Liver (tissue), 9 donors: ENCODE data around the gene CDCP2. TPM values are rescaled to one million over a fixed set of nuclear protein-coding genes. Genes with fewer than 3 reads are reported as not detected.

Experiments
- DNase-seq: peaks from one replicate; pipeline ENCODE4 v3.0.0-alpha.2; 2017; ENCODE audit warnings: low spot score
- H3K27ac ChIP-seq, 2 donors: one replicate each; pipeline ENCODE4 v1.7.0; 2013; ENCODE audit warnings: inconsistent platforms in 2 of 2, low read length in 2 of 2, control low read depth in 1 of 2, low read depth in 1 of 2, mild to moderate bottlenecking in 1 of 2
- H3K27me3 ChIP-seq, 4 donors: one replicate each; pipeline versions ENCODE4 v1.6.1 to v1.7.0; 2013; ENCODE audit warnings: low read length in 3 of 4, inconsistent platforms in 1 of 4, mild to moderate bottlenecking in 1 of 4, moderate library complexity in 1 of 4; ENCODE audit not compliant: control insufficient read depth in 4 of 4, insufficient read depth in 4 of 4
- H3K36me3 ChIP-seq, 4 donors: one replicate each; pipeline versions ENCODE4 v1.6.1 to v1.7.0; 2013; ENCODE audit warnings: low read length in 3 of 4, mild to moderate bottlenecking in 3 of 4, low read depth in 1 of 4, moderate library complexity in 1 of 4; ENCODE audit not compliant: control insufficient read depth in 4 of 4, insufficient read depth in 3 of 4
- H3K4me1 ChIP-seq, 4 donors: one replicate each; pipeline versions ENCODE4 v1.6.1 to v1.7.0; 2013; ENCODE audit warnings: low read length in 3 of 4, mild to moderate bottlenecking in 3 of 4, moderate library complexity in 1 of 4; ENCODE audit not compliant: control insufficient read depth in 4 of 4, insufficient read depth in 4 of 4
- H3K4me3 ChIP-seq, 3 donors: one replicate each; pipeline versions ENCODE4 v1.6.1 to v1.7.0; 2013; ENCODE audit warnings: low read length in 3 of 3, control low read depth in 1 of 3, low read depth in 1 of 3, mild to moderate bottlenecking in 1 of 3
- H3K9ac ChIP-seq, 2 donors: one replicate each; pipeline ENCODE4 v1.7.0; 2013; ENCODE audit warnings: low read length in 2 of 2, mild to moderate bottlenecking in 2 of 2, moderate library complexity in 2 of 2, control low read depth in 1 of 2, low read depth in 1 of 2
- H3K9me3 ChIP-seq, 4 donors: one replicate each; pipeline versions ENCODE4 v1.6.1 to v1.7.0; 2013; ENCODE audit warnings: low read length in 3 of 4; ENCODE audit not compliant: control insufficient read depth in 4 of 4
- EGR1 ChIP-seq, 2 donors: IDR thresholded peaks; 2 replicates each; pipeline ENCODE4 v1.6.1; 2016 to 2018; ENCODE audit warnings: antibody characterized with exemption in 2 of 2, low read depth in 2 of 2
- FOXA1 ChIP-seq: IDR thresholded peaks from 2 replicates; pipeline ENCODE4 v1.6.1; 2016; ENCODE audit warnings: antibody characterized with exemption
- FOXA2 ChIP-seq: IDR thresholded peaks from 2 replicates; pipeline ENCODE4 v1.6.1; 2016; ENCODE audit warnings: antibody characterized with exemption
- HNF4A ChIP-seq, 2 donors: conservative IDR thresholded peaks; 2 replicates each; pipeline ENCODE4 v1.6.1; 2016; ENCODE audit warnings: antibody characterized with exemption in 2 of 2, mild to moderate bottlenecking in 2 of 2
- HNF4G ChIP-seq: IDR thresholded peaks from 2 replicates; pipeline ENCODE4 v1.6.1; 2016; ENCODE audit warnings: antibody characterized with exemption
- JUND ChIP-seq, 2 donors: IDR thresholded peaks; 2 replicates each; pipeline ENCODE4 v1.6.1; 2016; ENCODE audit warnings: antibody characterized with exemption in 2 of 2
- MAX ChIP-seq: IDR thresholded peaks from 2 replicates; pipeline ENCODE4 v1.6.1; 2016; ENCODE audit warnings: antibody characterized with exemption
- NR2F2 ChIP-seq: IDR thresholded peaks from 2 replicates; pipeline ENCODE4 v1.6.1; 2016; ENCODE audit warnings: antibody characterized with exemption
- REST ChIP-seq: IDR thresholded peaks from 2 replicates; pipeline ENCODE4 v1.6.1; 2016; ENCODE audit warnings: antibody characterized with exemption, mild to moderate bottlenecking
- RXRA ChIP-seq, 2 donors: IDR thresholded peaks; 2 replicates each; pipeline ENCODE4 v1.6.1; 2017 to 2018; ENCODE audit warnings: antibody characterized with exemption in 2 of 2, mild to moderate bottlenecking in 1 of 2
- TAF1 ChIP-seq: conservative IDR thresholded peaks from 2 replicates; pipeline ENCODE4 v1.6.1; 2016; ENCODE audit warnings: antibody characterized with exemption, mild to moderate bottlenecking
- WGBS: extraction: QIAGEN DNeasy Blood & Tissue Kit; methylation state at CpG from one replicate; pipeline ENCODE4 v1.1.7; 2013; 5-methylcytosine and 5-hydroxymethylcytosine counted together
- polyA plus RNA-seq, 2 donors: library from polyadenylated mRNA; stranded (reverse) in 1 of 2; unstranded in 1 of 2; fragments of 200-250 nt in 1 of 2; fragments of >200 nt in 1 of 2; fragmentation: Nextera tagmentation in 1 of 2; extraction: Ambion mirVana in 1 of 2; gene quantifications; one replicate each; pipeline versions ENCODE4 v1.2.1 to v1.2.3, GENCODE V29; 2013 to 2015
- total RNA-seq, 2 donors: library from RNA; depleted of rRNA; stranded (reverse); fragments of >200 nt; gene quantifications; one replicate each; pipeline ENCODE4 v1.2.3, GENCODE V29; 2014
- TF ChIP-seq, protein P1 (sequence below): IDR thresholded peaks from 2 replicates; pipeline ENCODE4 v1.6.1; 2016; ENCODE audit warnings: antibody characterized with exemption
- donor health status: healthy.
- donor health status: healthy.
- donor health status: healthy.
- donor health status: healthy.
- donor health status: healthy.

CDCP2 gene
- under 1 TPM in 1 of 2 donors, not detected in 1; under 0.01 TPM for total RNA-seq
- not detected for polyA plus RNA-seq

GRCh38 chr1:54152696-54153095 lies at the start of gene CDCP2:
Gene CDCP2, minus strand, starts transcription at chr1:54153000. Its CDS starts 78 bp downstream, at chr1:54152922.
- no peak for DNase-seq
- 97% methylated on average over 5 of the region's 5 CpGs for WGBS
- no peak for TF ChIP-seq HNF4G
- no peak for TF ChIP-seq RXRA (IDR thresholded peaks at IDR 0.05)
- TF ChIP-seq EGR1 (IDR thresholded peaks at IDR 0.05; ENCODE audit: low read depth in 2 of 2) = no peak
- no peak for TF ChIP-seq FOXA2
- no peak for TF ChIP-seq FOXA1
- no peak for TF ChIP-seq TAF1
- no peak for TF ChIP-seq HNF4A (conservative IDR thresholded peaks at IDR 0.05)
- no peak for TF ChIP-seq REST
- TF ChIP-seq NR2F2 = no peak
- TF ChIP-seq, protein P1, sequence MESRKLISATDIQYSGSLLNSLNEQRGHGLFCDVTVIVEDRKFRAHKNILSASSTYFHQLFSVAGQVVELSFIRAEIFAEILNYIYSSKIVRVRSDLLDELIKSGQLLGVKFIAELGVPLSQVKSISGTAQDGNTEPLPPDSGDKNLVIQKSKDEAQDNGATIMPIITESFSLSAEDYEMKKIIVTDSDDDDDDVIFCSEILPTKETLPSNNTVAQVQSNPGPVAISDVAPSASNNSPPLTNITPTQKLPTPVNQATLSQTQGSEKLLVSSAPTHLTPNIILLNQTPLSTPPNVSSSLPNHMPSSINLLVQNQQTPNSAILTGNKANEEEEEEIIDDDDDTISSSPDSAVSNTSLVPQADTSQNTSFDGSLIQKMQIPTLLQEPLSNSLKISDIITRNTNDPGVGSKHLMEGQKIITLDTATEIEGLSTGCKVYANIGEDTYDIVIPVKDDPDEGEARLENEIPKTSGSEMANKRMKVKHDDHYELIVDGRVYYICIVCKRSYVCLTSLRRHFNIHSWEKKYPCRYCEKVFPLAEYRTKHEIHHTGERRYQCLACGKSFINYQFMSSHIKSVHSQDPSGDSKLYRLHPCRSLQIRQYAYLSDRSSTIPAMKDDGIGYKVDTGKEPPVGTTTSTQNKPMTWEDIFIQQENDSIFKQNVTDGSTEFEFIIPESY = no peak
- TF ChIP-seq JUND (IDR thresholded peaks at IDR 0.05) = no peak
- Histone ChIP-seq H3K27me3 (no peaks in the 10 kb centered on the region), H3K36me3 (no peaks in the 10 kb centered on the region), H3K4me1 (peaks cover 4 to 9% (median 7%) of the 10 kb centered on the region in 4 donors), H3K27ac (peak within 1 kb of the TSS in 1 of 2 donors; percentile 33), H3K9me3 (no peaks in the 10 kb centered on the region), H3K9ac (no peak within 1 kb of the TSS), H3K4me3 (no peak within 1 kb of the TSS)

GRCh38 chr1:54200519-54200997 lies 47.8 kb upstream of the CDCP2 start:
- TF ChIP-seq MAX = no peak
- TF ChIP-seq EGR1 (IDR thresholded peaks at IDR 0.05; ENCODE audit: low read depth in 2 of 2) = no peak
- TF ChIP-seq HNF4A (conservative IDR thresholded peaks at IDR 0.05) = no peak
- peak overlapping the region; percentile 69 to 85 for H3K9ac ChIP-seq
- H3K27me3 ChIP-seq = no peaks in the 10 kb centered on the region
- peaks cover 1 to 9% (median 8%) of the 10 kb centered on the region in 4 donors for H3K36me3 ChIP-seq
- peak overlapping the region; percentile 82 to 83 for H3K27ac ChIP-seq
- peaks cover 0 to 39% (median 32%) of the 10 kb centered on the region in 4 donors for H3K4me1 ChIP-seq
- no peaks in the 10 kb centered on the region for H3K9me3 ChIP-seq
- WGBS = 1% methylated on average over 15 of the region's 15 CpGs
- peak overlapping the region; percentile 76 to 95 (median 80) for H3K4me3 ChIP-seq
- no peak for DNase-seq
